NCI-H1436 (cell line): ENCODE results near the gene SERPINB3.
"Not testable (repeated sequence)": the region's sequence is repeated elsewhere in the genome, so short reads cannot be mapped to it uniquely, and the experiment has no call there.

Experiments used
- DNase-seq: peaks from one replicate; lab custom pipeline; 2025; lab: John Stamatoyannopoulos, UW

The SERPINB3 gene

DNA sequence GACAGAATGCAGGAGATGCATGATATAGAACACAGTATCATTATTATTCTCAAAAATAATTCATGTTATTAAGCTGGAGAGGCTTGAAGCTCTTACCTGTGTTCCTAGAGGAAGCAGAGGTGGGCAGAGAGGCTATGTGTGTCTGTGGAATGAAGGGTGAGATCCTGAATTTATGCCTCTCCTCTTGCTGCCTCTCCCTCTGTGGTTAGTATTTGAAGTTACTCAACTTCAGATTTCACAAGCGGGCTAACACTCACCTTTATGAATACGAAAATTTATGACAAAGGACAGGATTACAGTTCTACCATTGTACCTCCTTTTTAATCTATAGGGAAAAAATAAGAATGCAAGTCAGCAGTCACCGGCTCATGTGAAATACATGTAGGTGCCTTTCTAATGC, at the start of gene SERPINB3:
Gene SERPINB3, minus strand, starts transcription at position 144 of the 400 bp plus-strand sequence. CDS start 677 bp downstream, outside the sequence.
- DNase-seq = not testable (repeated sequence)

DNA sequence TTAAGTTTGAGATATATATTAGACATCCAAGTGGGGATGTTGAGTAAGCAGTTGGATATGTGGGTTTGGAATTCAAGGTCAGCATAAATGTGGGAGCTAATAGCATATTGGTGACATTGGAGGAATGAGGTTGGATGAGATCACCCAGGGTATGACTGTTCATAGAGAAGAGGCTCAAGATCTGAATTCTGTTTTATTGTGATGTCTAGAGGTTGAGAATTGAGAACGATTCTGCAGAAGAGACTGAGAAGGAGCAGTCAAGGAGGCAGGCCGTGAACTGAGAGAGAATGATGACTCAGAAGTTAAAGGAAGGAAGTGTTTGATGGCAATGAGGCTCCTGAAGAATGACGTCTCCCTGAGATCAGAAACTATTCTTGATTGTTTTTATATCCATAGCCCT, 47.0 kb upstream of the SERPINB3 start:
- DNase-seq = no peak

DNA sequence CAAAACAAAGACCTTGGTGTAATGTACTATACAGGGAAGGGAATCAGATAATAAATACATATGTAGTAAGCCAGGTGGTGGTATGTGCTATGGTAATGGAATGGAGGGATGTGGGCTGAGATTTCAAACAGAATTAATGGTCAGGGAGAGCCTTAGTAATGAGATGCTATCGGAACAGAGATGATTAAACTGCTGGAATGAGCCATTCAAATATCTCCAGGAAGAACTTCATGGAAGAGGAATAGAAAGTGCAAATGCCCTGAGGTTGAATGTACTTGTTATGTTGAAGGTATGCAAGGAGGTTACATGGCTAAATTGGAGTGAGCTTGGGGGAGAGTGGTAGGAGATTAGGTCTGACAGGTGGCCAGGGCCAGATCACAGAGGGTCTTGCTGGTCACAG, 46.1 kb upstream of the SERPINB3 start:
- DNase-seq = no peak

DNA sequence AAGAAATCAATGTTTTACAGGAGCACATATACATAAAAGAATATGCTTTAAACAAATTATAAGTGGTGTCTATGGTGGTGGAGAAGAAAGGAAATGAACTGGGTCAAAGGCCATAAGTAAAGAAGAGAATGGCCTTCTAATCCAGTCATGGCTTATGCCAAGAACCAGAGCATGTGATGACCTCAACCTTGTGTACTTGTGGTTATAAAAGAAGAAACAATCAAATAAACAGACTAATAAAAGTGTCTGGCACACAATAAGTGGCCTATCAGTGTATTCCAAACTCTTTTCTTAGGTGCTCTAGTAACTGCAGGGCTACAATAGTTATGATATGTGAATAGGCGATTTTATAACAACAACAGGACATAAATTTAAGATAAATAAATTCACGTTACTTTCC, 43.7 kb upstream of the SERPINB3 start:
- no peak for DNase-seq

DNA sequence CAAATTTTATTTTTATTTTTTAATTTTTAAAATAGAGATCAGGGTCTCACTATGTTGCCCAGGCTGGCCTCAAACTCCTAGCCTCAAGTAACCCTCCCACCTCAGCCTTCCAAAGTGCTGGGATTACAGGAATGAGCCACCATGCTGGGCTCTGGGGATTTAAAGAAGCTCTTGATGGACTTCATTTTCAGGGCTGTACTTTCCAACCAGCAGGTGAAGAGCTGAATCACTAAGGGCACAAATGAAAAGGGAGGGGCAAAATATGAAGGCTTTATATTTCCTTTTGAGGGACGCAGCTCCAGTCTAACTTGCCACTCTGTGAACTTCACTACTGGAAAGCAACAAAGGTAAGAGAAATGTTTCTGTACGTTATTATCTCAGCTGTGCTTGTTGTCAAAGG, 41.0 kb upstream of the SERPINB3 start, which contains the start of gene SERPINB11:
Gene SERPINB11, plus strand, starts transcription at position 301 of the 400 bp plus-strand sequence. CDS start 7,234 bp downstream, outside the sequence.
- DNase-seq = no peak

DNA sequence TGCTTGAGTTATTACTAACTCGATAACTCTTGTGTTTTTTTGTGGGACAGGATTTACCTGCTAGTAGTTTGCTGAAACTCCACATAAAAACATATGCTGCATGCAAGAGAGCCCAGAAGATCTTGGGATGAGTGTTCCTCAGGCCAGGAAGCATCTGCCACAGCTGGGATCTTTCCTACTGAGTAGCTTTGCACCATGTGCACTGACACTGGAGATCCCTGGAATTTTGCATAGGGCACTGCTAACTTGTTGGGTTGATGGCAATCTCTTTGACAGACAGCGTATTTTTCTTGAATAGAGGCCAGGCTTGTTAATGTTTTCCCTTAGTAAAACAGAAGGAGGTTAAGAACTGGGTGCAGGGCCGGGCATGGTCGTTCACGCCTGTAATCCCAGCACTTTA, 40.3 kb upstream of the SERPINB3 start:
- DNase-seq = no peak

DNA sequence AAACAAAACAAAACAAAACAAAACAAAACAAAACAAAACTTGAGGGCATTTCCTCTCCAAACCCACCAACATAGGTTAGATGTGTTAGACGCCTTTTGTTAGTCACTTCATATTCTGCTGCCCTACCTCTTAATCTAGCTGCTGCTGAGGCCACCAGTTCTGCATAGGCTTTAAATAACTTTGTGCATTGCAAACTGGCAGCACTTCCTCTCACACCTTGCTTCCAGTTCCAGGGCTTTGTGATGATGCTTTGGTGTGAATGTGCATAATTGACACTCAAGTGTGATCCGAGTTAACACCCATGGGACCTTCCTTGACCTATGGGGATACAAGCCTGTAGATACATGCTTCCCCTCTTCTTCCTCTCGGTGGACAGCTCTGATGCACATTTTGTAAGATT, 38.8 kb upstream of the SERPINB3 start:
- no peak for DNase-seq

DNA sequence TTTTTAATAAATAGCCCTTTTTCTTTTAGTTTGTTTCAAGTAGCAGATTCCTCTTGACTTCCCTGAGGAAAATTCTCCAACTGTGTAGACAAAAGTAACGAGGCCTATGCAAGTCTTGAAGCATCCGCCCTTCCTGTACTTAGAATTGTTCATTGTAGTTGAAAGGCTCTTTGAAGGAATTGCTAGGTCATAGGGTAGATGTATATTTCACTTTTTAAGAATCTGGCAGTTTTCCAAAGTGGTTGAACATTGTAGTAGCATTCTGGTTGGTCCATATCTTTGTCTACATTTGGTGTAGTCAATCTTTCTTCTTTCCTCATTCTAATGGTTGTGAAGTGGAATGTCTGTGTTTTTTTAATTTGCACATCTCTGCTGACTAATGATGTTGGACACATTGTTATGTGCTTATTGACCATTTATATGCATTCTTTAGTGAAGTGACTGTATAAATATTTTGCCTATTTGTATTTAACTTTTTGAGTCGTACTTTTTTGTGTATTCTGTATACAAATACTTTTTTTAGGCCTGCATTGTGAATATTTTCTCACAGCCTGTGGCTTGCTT, 35.5 kb upstream of the SERPINB3 start:
- DNase-seq = no peak

DNA sequence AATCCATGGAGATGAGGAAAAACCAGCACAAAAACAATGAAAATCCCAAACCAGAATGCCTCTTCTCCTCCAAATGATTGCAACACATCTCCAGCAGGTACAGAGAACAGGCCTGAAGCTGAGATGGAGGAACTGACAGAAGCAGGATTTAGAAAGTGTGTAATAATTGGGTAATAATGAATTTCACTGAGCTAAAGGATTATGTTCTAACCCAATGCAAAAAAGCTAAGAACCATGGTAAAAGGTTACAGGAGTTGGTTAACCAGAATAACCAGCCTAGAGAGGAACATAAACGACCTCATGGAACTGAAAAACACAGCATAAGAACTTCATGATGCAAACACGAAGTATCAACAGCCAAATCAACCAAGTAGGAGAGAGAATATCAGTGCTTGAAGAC, 27.4 kb upstream of the SERPINB3 start:
- DNase-seq = no peak

DNA sequence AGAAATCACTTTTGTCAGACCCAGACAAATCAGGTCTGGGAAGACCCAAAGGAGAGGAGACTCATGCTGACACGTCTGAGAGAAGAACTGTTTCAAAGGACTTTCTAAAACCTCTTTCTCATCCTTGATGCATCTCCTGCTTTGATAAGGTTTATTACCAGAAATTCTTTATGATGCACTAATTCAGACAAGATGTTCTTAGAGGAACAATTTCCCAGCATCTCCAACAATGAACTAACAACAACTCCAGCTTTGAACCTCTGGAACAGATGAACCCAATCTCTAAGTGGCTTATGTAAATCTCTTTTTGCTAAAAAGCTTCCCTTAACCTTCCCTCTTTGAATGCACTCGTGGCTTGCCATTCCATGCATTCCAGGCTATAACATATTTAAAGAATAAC, 25.2 kb upstream of the SERPINB3 start:
- DNase-seq = no peak

DNA sequence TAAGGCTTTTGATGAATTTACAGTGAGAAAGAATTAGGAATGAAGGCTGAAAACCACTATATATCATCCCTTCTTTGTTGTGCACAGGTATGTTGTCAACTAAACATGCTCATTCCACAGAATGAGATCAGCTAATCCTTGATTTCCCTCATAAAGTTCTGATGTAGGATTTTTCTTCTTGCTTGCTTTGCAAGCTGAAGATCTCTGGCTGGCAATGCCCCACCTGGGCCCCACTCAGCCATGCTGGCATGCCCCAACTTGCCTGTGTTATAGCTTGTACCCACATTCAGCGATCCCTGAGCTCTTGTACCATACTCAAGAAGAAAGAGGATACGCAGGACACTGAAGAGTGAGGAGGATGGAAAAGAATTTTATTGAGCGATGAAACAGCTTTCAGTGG, 23.0 kb upstream of the SERPINB3 start:
- no peak for DNase-seq

DNA sequence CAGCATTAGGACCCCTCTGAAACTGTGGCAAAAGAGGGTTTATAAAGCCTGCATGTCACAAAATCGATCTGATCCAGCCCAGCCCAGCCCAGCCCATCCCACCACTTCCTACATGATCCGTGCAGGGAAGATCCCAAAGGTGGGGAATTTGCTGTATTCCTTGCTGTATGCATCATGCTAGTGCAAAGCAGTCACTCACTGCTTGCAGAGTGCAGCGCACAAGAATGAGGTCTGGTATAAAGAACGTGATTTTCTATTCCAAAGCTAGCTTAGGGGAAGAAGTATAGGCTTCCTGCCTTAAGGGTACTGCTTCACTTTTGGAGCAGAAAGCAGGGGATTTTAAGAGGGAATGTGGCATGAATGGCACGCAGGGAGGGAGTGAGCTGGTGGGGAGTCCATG, 22.2 kb upstream of the SERPINB3 start:
- DNase-seq = no peak

DNA sequence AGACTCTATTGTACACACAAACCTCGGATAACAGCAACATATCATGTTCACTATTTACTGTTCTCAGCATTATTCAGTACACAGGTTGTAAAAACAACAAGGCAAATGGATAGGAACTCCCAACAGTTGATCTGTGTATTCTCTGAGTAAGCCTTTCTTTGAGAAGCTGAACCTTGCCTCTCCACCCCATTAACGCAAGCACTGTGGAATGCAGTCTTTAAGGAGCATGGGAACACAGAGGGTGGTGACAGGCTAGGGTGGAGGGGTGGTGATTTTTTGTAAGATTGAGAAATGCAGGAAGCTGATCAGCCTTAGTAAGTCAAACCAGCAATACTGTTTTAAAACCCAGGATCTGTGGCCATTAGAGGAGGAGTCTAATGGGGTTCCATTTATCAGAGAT, 21.5 kb upstream of the SERPINB3 start:
- DNase-seq = no peak

DNA sequence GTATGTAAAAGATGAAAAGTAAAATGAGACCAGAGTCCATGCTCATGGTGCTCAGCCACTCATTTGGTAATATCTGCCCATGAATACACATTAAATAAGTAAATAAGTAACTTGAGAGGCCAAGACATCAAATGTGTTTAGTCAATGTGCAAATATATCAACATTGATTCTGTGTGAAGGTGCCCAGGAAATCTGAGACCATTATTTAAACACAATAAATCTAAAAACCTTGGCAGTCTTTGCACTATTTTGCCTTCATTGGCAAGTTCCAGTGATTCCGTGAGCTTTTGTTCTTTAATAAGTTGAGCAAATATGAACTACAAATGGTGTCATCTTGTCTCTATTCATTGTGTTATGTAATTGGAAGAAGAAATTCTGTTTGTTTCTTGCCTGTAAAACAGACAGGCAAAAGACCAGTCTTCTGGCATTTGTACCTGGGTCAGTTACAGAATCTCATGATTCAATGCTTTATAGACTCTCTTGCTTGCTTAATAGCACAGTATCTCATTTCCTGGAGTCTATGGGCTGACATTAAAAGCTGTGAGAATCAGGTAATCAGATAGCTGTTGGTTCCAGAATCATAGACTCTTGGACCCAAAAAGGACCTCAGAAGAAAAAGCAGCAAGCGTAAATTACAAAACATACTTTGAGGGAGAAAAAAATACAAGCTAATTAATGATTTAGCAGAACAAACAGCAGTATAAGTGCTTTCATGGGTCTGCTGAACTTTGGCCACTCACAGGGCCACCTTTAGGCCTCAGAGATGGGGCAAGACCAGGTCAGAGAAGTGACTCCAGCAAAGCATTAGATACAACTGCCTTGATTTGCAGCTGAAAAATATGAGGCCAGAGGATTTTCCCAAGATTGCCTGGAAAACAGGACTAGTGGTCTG, 20.0 kb upstream of the SERPINB3 start:
- no peak for DNase-seq

DNA sequence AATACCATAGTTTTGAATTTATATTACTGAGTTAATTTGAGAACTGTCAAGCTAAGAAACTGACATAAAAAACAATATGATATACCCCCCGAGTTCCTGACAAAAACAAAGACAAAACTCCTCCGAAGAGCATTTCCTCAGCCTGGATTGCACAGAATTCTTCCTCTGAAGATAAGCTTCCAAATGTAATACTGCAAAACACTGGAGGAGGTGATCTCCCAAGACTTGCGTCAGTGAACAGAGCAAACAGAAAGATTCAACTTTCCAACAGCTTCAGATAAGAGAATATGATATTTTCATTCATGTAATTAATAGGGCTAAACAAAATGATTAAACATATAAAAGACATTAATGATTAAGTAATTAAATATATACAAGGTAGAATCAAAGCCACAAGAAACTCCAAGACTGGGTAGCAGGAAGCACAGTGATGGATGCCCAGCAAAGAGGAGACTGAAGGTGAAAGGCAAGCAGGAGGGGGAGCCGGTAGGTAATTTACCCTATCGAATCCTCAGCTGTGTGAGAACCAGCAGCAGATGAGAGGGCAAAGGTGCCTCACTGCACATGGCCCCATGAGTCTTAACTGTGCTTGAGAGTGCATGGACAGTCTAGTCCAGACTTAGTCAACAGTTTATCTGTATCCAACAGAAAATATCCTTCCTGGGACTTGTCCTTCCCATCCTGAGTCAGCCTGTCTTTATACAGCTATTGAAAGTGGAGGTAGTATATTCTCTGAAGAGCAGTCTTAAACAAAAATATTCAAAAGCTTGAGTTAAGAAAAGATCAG, 18.3 kb upstream of the SERPINB3 start:
- DNase-seq = no peak

DNA sequence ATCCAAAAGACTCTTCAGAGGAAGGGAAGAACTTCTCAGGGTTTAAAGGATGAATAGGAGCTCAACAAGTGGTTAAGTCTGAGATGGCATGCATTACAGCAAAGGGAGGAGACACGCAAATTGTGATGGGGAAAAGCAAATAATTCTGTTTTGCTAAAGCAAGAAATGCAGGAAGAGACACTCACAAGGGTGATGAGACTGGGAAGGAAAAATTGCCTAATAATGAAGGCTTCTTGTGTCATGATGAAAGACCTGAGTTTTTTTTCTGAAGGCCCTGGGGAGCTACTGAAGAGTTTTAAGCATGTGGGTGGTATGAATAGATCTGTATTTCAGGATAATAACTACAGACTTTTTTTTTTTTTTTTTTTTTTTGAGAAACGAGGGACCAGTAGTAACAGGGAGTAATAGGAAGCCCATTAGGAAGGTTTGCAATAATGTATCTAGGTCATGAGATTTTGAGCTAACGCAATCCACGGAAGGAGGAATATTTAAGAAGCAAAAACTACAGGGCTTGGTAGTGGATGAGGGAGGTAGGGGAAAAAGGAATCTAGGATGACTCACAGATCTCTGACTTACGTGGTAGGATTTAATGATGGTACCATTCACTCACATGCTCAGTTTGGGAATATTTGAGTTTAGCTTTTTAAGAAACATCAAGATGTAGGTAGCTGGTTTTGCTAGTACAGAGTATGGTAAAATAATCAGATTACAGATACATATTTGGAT, 16.0 kb upstream of the SERPINB3 start:
- DNase-seq = no peak

DNA sequence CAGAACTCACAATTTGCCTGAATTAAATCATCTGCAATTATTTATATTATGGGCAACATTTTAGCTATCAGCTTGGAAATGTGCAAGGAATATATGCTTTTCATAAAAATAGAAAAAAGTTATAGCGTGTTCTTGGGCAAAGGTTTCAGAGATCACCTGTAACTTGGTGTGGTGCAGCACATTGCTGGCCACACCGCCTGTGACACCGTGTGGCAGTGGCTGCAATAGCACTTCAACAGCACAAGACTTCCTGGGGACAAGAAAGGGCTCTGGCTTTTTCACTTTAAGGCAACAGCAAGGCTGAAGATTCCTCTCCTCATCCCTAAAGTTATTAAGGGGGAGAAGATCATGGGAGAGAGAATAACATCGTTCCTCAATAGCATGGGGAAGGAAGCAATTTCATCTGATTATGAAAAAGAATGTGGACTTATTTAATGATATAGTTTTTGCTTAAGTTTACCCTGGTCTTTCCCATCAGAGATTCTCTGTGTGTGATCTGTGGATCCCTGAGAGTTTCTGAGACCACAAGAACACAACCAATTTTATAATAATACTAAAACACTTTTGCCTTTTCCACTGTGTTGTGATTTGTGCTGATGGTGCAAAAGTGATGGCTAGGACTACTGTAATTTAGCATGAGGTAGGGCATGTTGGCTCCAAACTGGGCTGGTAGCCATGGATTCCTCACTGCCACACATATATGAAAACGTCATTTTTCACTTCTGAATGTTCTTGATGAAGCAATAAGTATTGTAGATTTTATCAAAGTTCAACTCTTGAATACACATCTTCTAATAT, 15.0 kb upstream of the SERPINB3 start:
- DNase-seq = no peak

DNA sequence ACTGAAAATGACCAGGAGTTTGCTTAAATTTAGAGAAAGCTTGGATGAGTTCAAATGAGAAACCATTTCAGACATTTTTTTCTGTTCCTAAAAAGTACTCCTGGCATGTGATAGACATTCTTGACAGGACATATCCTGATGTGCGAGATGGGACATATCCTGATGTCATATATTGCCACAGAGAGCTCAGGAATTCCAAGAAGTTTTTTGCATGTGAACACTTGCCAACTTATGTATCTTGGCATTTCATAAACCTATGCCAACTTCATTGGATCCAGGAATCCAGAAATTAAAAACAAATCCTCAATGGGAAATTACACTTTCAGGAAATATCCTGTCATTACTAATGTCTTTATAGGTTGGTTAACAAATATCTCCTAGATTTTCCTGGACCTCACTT, 2.9 kb upstream of the SERPINB3 start:
- DNase-seq = no peak

DNA sequence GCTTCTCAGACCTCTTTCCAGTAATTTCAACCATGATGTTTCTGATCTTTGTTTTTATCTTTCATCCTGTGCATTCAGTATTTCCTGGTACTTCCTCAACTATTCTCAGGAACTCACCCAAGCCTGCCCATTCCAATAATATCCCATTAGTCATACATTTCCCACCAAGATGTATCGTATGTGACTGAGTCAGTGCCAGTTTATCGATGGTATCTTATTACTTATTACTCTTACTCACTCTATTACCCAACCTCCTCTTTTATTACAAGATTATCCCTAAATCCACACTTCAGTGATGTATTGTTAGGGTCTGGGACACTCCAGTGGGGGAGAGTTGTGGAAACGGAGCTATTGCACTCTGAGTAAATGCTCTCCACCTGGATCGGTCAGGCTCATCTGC, 2.8 kb downstream of the SERPINB3 start:
- DNase-seq = not testable (repeated sequence)

DNA sequence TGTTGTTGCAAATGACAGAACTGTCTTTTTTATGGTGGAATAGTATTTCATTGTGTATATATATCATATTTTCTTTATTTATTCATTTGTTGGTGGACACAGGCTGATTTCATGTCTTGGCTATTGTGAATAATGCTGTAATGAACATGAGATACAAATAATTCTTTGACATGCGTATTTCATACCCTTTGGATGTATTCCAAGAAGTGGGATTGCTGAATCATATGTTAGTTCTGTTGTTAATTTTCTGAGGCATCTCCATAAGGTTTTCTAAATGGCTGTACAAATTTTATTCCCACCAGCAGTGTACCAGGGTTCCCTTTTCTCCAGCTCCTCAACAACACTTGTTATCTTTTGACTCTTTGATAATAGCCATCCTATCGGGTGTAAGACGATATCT, 11.4 kb downstream of the SERPINB3 start:
- DNase-seq = not testable (repeated sequence)

DNA sequence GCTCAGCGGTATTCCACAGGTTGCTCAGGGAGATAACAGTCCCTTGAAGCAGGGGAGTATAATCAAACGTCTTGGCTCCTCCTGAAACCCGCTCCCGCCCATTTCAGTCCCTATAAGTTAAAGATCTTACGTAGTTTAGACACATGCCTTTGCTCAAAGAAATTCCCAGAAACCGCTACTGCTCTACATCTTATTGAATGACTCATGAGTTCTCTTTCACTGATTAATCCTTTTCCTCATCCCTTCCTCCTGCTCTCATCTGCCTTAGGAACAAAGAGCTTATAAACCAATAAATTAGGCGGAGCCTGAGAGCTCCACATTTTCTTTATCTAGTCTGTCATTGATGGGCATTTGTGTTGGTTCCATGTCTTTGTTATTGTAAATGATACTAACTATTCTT, 13.5 kb downstream of the SERPINB3 start:
- no peak for DNase-seq
